Mesenteric fat pad (tissue), 1 donor: ENCODE results near the gene SEBOX. TPM values are rescaled to one million over a fixed set of nuclear protein-coding genes. Genes with fewer than 3 reads are reported as not detected.
A peak's percentile ranks its signal among the peaks of the same experiment; 100 is the strongest.
"Not testable (repeated sequence)": the region's sequence is repeated elsewhere in the genome, so short reads cannot be mapped to it uniquely, and the experiment has no call there.

ENCODE experiments used
- DNase-seq: peaks from one replicate; pipeline ENCODE4 v3.0.0-alpha.2; 2020; ENCODE audit warnings: low spot score
- total RNA-seq: library from RNA; stranded (reverse); fragmentation: NEBNext Ultra II Directional; extraction: Animal tissue kit (Norgen Biotek cat#: 25700); gene quantifications from one replicate; pipeline ENCODE4 v1.2.1, GENCODE V29; 2021
- donor health status: DM: yes; HTN: yes; CAD: no.

The SEBOX gene
- total RNA-seq, 1 donor from 2014 or later = not detected

- no peak for DNase-seq
Observed at GRCh38 chr17:28342313-28342712, 22.7 kb downstream of the SEBOX start.

GRCh38 chr17:28341516-28341915 lies 23.5 kb downstream of the SEBOX start:
- no peak for DNase-seq

GRCh38 chr17:28340374-28340773 lies 24.6 kb downstream of the SEBOX start:
- DNase-seq = no peak

GRCh38 chr17:28339431-28339830 lies 25.6 kb downstream of the SEBOX start:
- no peak for DNase-seq

GRCh38 chr17:28338769-28339212 lies 26.2 kb downstream of the SEBOX start:
- DNase-seq = not testable (repeated sequence)

- DNase-seq = no peak
Observed at GRCh38 chr17:28338056-28338768, 26.8 kb downstream of the SEBOX start.

GRCh38 chr17:28335959-28336871 lies 28.8 kb downstream of the SEBOX start:
- DNase-seq = no peak

GRCh38 chr17:28335201-28335958 lies 29.6 kb downstream of the SEBOX start, which contains the start of the genes IFT20 and TNFAIP1:
IFT20 (minus strand) TSS chr17:28335472; CDS start chr17:28331985, 3,487 bp downstream.
TNFAIP1 (plus strand) TSS chr17:28335761; CDS start chr17:28339522, 3,761 bp downstream.
- DNase-seq = peak; percentile 99

GRCh38 chr17:28334666-28335200 lies 30.3 kb downstream of the SEBOX start:
- DNase-seq = no peak

- DNase-seq = no peak
Observed at GRCh38 chr17:28334171-28334570, 30.8 kb downstream of the SEBOX start.

GRCh38 chr17:28333083-28333746 lies 31.8 kb downstream of the SEBOX start:
- no peak for DNase-seq

GRCh38 chr17:28331891-28332420 lies 33.0 kb downstream of the SEBOX start:
- DNase-seq = no peak

- DNase-seq = no peak
Observed at GRCh38 chr17:28330671-28331070, 34.3 kb downstream of the SEBOX start.

GRCh38 chr17:28328325-28328724 lies 36.7 kb downstream of the SEBOX start:
- no peak for DNase-seq

- no peak for DNase-seq
Observed at GRCh38 chr17:28327709-28328108, 37.3 kb downstream of the SEBOX start.

- DNase-seq = no peak
Observed at GRCh38 chr17:28327031-28327607, 37.9 kb downstream of the SEBOX start.

- no peak for DNase-seq
Observed at GRCh38 chr17:28326114-28326513, 38.9 kb downstream of the SEBOX start.

- no peak for DNase-seq
Observed at GRCh38 chr17:28325211-28325610, 39.8 kb downstream of the SEBOX start.

GRCh38 chr17:28324781-28325180 lies 40.2 kb downstream of the SEBOX start:
- no peak for DNase-seq

- DNase-seq = no peak
Observed at GRCh38 chr17:28324267-28324745, 40.7 kb downstream of the SEBOX start.
